ENCODE measurements around the gene RAB40B.

RAB40B gene

GRCh38 chr17:82691714-82692113, 6.8 kb downstream of the RAB40B start:
- DNase-seq, result no peak

GRCh38 chr17:82690786-82691489, 7.6 kb downstream of the RAB40B start:
- no peak for DNase-seq

GRCh38 chr17:82689077-82689476, 9.4 kb downstream of the RAB40B start:
- DNase-seq, result no peak

DNA sequence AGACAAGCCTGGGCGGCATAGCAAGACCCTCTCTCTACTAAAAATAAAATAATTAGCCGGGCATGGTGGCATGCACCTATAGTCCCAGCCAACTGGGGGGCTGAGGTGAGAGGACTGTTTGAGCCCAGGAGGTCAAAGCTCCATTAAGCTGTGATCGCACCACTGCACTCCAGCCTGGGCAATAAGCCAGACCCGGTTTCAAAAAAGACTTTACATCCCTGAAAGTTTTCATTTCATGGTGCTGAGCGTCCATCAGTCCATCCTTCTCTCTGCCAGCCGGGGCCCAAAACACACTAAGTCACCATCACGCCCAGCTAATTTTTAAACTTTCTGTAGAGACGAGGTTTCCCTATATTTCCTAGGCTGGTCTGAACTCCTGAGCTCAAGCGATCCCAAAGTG, 10.6 kb downstream of the RAB40B start:
- no peak for DNase-seq

DNA sequence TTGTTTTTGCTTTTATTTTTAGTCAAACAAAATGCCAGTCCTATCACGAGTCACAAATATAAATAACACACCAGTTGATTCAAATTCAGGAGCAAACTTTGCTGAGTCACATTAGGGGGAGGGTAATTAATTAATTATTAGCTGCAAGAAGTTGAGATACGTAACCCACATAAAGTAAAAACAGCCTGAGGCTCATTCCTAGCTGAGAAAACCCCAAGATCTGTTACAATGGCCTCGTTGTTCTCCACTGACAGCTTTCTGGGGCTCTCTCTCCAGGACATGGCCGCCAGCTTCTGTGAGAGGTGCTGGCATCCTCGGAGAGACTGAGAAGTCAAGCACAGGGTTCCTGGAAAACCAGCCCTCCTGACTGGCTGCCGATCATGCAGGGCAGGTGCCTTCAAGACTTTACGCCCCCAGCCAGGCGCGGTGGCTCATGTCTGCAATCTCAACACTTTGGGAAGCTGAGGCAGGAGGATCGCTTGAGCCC, 11.1 kb downstream of the RAB40B start:
- peak; percentile 31 for DNase-seq

DNA sequence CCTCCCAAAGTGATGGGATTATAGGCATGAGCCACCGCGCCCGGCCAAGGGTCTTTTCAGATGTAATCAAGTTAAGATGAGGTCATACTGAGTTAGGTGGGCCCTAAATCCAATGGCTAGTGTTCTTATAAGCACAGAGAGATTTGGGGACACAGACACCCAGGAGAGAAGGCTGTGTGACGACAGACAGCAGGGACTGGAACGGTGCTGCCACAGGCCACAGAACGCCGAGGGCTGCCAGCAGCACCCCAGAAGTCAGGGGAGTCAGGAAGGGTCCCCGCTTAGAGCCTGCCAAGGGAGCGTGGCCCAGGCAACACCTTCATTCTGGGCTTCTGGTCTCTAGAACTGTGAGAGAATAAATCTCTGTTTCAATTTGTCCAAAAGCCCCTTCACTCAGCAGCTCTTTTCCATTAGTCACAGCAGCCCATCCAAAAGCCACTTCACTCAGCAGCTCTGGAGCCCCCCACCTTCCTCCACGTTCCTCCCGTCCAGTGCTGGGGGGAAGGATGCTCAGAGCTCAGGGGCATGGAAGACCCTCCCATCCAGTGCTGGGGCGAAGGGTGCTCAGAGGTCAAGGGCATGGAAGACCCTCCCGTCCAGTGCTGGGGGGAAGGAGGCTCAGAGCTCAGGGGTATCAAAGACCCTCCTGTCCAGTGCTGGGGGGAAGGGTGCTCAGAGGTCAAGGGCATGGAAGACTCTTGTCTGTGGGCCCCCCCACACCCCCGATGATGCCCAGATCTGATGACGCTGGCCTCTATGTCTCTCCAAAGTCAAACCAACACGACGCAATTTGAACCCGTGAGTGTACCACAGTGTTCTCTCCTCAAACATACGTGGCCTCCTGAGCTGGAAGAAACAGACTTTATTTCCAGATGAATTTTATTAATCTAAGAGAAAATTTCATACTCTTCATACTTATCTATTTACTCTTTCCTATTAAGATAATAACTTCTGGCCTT, 11.9 kb downstream of the RAB40B start:
- no peak for DNase-seq

GRCh38 chr17:82685291-82685690, 13.2 kb downstream of the RAB40B start:
- DNase-seq, result no peak

- DNase-seq, result no peak
Measured at GRCh38 chr17:82684228-82684841, 14.2 kb downstream of the RAB40B start.

- no peak for DNase-seq
Measured at GRCh38 chr17:82683534-82683933, 15.0 kb downstream of the RAB40B start.

GRCh38 chr17:82681547-82681946, 17.0 kb downstream of the RAB40B start:
- DNase-seq, result no peak

DNA sequence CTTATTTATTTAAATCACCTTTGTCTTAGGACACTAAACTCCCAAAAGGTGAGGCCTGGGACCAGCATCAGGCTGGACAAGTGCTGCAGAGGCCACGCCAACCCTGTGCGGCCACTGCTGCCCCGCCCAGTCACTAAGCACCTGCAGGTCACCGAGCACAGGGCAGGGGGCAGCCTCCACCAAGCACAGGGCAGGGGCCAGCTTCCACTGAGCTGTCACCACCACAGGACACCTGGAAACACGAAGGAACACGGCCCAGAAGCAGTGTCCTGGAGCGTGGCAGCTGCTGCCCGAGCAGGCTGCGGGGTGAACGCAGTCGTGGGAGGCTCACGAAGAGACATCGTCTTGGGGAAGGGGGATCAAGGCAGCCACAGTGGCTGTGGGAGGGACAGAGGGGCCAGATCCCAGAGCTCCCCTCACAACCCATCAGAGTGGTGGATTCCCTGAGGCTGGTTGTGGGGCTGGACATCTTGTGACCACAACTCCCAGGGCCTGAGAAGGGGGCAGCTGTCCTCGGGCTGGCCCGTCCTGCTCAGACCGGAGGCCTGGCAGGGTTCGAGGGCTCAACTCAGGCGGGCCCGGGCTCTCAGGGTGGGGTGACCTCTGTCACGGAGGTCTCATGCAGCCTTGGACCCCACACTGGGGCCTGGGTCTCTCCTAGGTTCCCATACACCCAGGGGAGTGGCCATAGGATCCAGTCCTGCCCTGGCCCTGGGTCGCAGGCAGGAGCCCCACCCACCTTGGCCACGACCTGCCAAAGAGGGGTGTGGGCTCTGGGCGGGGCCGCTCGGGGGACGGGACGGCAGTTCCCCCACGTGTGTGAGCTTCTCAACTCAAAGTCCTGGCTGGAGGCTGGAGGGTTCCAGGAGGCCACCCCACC, 18.7 kb downstream of the RAB40B start:
- no peak for DNase-seq

DNA sequence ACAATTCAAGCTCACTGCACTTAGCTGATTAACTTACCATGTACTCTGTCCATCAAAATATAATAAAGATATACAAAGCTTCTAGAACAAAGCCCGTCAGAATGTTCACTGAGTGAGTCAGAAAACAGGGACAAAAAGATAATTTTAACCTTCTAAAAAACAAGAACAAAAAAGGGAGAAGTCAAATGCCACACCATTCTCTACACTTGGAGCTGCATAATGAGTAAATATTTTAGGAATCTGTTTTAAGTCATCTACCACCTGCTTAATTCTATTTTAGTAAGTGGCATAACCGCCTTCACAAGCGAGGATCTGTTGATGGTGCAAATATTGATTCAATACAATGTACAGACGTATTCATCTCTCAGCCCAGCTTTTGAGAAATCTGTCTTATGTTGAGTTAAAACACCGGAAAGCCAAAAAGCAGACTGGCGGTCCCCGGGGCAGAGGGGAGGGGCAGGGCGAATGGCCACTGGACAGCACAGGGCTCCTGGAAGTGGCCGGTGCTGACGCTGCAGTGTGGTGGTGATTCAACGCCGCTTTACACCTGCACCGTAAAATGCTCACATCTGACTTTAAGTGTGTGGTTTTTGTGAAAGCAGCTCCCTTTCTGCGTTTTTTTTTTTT, 20.1 kb downstream of the RAB40B start:
- DNase-seq, result no peak

- DNase-seq, result no peak
Measured at GRCh38 chr17:82677353-82677925, 21.1 kb downstream of the RAB40B start.

GRCh38 chr17:82675476-82676245, 22.8 kb downstream of the RAB40B start:
- DNase-seq, result no peak

DNA sequence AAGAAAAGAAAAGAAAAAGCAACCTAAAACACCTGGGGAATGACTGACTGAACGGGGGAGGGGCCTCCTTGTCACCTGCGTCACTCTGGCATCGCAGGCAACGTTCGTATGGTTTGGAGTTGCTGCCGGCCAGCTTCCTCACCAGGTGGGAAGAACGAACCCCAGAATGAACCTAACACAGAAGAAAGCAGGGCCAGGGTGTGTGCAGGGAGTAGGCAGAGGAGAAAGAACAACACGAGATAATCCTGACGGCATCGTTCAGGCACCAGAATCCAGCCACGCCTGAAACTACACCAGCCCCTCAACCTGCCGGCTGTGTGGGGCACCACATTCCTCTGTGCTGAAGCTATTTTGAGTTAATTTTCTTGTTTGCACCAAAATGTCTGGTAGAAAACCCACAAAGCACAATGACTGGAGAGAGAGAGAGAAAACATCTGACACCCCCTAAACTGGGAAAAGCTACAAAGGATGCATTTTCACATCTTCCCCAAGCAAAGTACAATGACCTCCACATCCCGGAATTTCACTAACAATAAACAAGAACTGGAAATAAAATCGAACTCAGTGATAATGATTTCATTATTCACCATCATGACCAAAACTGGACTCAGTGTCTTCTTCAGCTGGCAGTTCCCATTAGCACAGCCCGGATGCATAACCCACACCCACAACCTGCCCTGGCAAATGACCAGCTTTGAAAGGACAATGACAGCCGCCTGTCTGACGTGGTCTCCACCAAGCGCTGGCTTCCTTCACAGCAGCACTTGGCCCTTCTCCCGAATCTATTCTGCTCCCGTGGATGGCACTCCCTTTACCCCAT, 23.6 kb downstream of the RAB40B start:
- no peak for DNase-seq

DNA sequence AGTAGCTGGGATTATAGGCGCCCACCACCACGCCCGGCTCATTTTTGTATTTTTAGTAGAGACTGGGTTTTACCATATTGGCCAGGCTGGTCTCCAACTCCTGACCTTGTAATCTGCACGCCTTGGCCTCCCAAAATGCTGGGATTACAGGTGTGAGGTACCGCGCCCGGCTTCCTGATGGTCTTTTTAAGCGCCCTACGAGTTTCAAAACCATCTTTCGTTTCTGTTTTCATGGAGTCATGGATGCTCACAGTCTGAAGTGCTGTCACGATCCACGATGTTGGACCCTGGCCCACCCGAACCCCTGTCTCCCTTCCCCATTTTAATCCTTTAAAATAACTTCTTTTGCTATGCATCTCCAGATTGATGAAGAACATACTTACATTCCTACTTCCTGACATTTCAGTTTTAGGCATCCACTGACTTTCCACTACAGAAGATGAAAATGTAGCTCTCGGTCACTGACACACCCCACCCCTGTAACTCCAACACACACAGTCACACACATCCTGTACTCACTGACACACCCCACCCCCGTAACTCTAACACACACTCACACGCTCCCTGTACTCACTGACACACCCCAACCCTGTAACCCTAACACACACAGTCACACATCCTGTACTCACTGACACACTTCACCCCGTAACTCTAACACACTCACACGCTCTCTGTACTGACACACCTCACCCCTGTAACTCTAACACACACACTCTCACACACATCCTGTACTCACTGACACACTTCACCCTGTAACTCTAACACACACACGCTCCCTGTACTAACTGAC, 27.6 kb downstream of the RAB40B start:
- no peak for DNase-seq

DNA sequence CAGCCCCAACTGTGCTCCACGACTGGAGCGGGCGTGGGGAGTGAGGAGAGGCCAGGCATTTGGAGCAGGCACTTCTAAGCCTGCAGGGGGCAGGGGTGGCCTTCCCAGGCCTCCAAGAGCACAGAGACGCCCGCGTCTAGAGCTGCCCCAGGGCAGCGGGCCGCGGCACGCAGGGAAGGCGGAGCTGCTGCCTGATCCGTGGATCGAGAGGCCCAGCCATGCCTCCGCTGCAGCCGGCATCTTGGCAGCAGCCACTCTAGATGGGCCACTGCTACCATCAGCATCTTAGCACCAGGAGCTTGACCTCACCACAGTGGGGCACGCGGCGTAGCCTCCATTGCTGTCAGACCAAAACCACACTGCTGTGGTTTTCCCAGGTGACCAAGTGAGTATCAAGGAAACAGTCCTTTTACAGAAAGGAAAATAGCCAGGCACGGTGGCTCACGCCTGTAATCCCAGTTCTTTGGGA, 29.8 kb downstream of the RAB40B start:
- no peak for DNase-seq

- DNase-seq, result no peak
Measured at GRCh38 chr17:82668024-82668630, 30.4 kb downstream of the RAB40B start.

DNA sequence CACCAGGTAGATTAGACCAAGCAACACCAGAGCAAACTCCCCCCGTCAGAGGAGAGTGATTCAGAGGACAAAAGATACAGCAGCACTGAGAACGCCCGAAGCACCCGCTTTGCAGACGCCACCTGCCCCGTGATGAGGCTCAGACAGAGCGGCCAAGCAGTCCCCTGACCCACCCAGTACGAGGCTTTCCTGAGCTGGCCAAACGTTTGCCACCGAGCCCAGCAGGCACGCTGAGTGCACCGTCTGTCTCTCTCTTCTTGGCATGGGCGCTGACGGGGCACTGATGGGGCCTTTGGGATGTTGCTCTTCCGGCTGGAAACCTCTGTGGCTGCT, 30.9 kb downstream of the RAB40B start:
- no peak for DNase-seq
